Esophagus squamous epithelium (tissue), 4 donors: ENCODE data around the gene TAGLN.

Experiments used
- POLR2A ChIP-seq, 4 donors: fragments of 450-650 bp; IDR thresholded peaks; one replicate each; pipeline ENCODE4 v1.6.1; 2017; ENCODE audit warnings: antibody characterized with exemption in 4 of 4, mild to moderate bottlenecking in 4 of 4, moderate library complexity in 3 of 4
- TF ChIP-seq, protein P1 (sequence below), 6 experiments: fragments of 450-650 bp in 4 of 6; fragments of 200-600 bp in 2 of 6; sonication (generic) in 2 of 6; IDR thresholded peaks; one replicate each; pipeline ENCODE4 v1.5.1; 2016 to 2019; ENCODE audit warnings: antibody characterized with exemption in 6 of 6, mild to moderate bottlenecking in 4 of 6, moderate library complexity in 4 of 6

DNA sequence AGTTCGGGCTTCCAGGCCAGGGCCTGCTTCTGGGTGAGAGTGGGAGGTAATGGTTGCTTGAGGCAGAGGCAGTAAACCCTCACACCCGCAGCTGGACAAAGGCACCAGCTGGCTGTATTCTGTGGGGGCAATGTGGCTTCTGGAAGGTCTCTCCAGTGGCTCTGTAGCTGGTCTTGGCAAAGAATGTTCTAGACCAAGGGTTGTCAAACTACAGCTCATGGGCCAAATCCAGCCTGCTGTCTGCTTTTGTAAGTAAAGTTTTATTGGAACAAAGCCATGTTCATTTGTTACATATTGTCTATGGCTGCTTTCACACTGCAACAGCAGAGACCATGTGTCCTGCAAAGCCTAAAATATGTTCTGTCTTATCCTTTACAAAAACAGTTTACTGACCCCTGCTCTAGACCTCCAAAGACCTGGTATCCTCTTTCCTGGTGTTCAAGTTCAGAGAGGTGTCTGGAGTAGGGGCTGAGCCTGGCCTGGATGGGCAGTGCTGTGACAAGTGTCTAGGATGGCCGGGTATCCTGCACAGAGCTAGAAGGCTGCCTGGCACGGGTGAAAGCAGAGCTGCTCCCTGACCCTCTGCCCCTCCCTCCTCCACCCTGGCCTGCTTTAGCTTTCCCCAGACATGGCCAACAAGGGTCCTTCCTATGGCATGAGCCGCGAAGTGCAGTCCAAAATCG lies 3.4 kb downstream of the TAGLN start:
- TF ChIP-seq, protein P1, sequence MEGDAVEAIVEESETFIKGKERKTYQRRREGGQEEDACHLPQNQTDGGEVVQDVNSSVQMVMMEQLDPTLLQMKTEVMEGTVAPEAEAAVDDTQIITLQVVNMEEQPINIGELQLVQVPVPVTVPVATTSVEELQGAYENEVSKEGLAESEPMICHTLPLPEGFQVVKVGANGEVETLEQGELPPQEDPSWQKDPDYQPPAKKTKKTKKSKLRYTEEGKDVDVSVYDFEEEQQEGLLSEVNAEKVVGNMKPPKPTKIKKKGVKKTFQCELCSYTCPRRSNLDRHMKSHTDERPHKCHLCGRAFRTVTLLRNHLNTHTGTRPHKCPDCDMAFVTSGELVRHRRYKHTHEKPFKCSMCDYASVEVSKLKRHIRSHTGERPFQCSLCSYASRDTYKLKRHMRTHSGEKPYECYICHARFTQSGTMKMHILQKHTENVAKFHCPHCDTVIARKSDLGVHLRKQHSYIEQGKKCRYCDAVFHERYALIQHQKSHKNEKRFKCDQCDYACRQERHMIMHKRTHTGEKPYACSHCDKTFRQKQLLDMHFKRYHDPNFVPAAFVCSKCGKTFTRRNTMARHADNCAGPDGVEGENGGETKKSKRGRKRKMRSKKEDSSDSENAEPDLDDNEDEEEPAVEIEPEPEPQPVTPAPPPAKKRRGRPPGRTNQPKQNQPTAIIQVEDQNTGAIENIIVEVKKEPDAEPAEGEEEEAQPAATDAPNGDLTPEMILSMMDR (IDR thresholded peaks at IDR 0.05), result no peak
- no peak for TF ChIP-seq POLR2A (IDR thresholded peaks at IDR 0.05)
